ENCODE measurements around the gene TPSAB1. TPM values are rescaled to one million over a fixed set of nuclear protein-coding genes. Genes with fewer than 3 reads are reported as not detected.

The TPSAB1 gene
- total RNA-seq, 2 donors from 2014 or later: 30.4 to 62.1 TPM

DNA sequence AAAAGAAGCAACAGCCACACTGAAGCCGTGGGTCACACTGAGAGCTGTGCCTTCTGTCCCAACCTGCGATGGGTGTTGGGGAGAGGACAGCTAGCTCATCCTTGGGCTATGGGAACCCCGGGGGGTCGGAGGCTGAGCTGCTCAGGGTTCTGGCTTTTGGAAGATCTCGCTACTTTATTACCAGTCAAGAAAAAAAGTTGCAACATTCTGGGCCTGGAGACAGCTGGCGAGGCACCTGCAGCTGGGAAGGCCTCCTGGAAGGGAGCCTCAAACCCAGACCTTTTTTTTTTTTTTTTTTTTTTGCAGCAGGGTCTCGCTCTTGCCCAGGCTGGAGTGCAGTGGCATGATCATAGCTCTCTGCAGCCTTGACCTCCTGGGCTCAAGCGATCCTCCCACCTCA lies 40.3 kb downstream of the TPSAB1 start:
- TF ChIP-seq, protein P1, sequence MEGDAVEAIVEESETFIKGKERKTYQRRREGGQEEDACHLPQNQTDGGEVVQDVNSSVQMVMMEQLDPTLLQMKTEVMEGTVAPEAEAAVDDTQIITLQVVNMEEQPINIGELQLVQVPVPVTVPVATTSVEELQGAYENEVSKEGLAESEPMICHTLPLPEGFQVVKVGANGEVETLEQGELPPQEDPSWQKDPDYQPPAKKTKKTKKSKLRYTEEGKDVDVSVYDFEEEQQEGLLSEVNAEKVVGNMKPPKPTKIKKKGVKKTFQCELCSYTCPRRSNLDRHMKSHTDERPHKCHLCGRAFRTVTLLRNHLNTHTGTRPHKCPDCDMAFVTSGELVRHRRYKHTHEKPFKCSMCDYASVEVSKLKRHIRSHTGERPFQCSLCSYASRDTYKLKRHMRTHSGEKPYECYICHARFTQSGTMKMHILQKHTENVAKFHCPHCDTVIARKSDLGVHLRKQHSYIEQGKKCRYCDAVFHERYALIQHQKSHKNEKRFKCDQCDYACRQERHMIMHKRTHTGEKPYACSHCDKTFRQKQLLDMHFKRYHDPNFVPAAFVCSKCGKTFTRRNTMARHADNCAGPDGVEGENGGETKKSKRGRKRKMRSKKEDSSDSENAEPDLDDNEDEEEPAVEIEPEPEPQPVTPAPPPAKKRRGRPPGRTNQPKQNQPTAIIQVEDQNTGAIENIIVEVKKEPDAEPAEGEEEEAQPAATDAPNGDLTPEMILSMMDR (IDR thresholded peaks at IDR 0.05): no peak
- H3K4me3 ChIP-seq: no peak overlapping the region
- H3K27me3 ChIP-seq: peaks cover 4% of the 10 kb centered on the region
- no peak overlapping the region for H3K9ac ChIP-seq (ENCODE audit: low read depth in 2 of 2, low read length in 2 of 2)
- no peaks in the 10 kb centered on the region for H3K9me3 ChIP-seq
- no peak overlapping the region for H3K27ac ChIP-seq
- DNase-seq: no peak
- H3K4me1 ChIP-seq: no peaks in the 10 kb centered on the region
- H3K36me3 ChIP-seq: no peaks in the 10 kb centered on the region
- intact Hi-C loops (cut with DNase I): no loop called here

DNA sequence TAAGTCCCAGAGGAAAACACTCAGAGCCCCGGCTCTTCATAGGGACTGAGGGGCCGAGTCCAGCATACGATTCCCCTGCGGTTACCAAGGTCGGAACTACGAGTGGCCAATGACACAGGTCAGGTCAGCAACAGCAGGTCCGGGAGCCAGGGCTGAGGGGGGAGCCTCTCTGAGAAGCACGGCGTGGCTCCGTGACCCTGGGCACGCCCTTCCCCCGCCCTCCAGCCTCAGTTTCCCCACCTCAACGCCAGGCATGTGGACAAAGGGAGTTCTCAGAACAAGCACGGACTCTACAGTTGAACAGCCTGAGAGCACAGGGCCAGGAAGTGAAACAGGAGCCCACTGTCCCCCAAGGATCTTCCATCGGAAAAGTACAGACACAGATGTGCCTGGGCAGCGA lies 41.0 kb downstream of the TPSAB1 start:
- TF ChIP-seq, protein P1 (IDR thresholded peaks at IDR 0.05): no peak
- no peak for DNase-seq

DNA sequence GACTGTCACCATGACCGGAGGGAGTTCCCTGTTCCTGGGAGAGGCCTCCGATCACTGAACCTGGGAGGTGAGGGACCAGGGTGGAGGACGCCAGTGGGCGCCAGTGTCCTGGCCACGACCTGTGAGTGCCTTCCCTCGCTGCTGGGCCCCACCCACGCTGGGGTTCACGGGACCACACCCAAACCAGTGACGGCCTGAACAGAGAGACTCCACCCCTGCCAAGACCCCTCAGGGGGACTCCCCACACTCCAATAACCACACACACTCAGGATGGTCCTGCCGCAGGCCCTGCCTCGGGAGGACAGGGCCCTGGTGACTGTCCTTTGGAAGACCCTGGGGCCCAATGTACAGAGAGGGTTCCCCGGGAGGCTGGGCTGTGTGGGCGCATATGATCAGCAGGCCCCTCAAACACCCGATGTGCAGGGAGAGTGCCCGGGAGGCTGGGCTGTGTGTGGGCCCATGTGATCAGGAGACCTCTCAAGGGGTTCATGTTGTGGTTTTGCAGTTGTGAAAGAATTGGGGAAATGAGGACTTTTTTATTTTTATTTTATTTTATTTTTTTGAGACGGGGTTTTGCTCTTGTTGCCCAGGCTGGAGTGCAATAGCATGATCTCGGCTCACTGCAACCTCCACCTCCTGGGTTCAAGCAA lies 41.9 kb downstream of the TPSAB1 start:
- H3K4me1 ChIP-seq: no peaks in the 10 kb centered on the region
- no peak for DNase-seq
- no peak overlapping the region for H3K4me3 ChIP-seq
- no peak overlapping the region for H3K9ac ChIP-seq (ENCODE audit: low read depth in 2 of 2, low read length in 2 of 2)
- intact Hi-C loops (cut with DNase I): no loop called here
- H3K9me3 ChIP-seq: no peaks in the 10 kb centered on the region
- no peak overlapping the region for H3K27ac ChIP-seq
- TF ChIP-seq, protein P1 (IDR thresholded peaks at IDR 0.05): no peak
- no peaks in the 10 kb centered on the region for H3K36me3 ChIP-seq
- H3K27me3 ChIP-seq: peaks cover 4% of the 10 kb centered on the region

More for the DNA sequence above, 41.0 kb downstream of the TPSAB1 start:
- Histone ChIP-seq H3K27me3 (peaks cover 4% of the 10 kb centered on the region), H3K4me1 (no peaks in the 10 kb centered on the region), H3K36me3 (no peaks in the 10 kb centered on the region), H3K9me3 (no peaks in the 10 kb centered on the region), H3K9ac (ENCODE audit: low read depth in 2 of 2, low read length in 2 of 2) (no peak overlapping the region), H3K4me3 (no peak overlapping the region), H3K27ac (no peak overlapping the region)
- intact Hi-C loops (cut with DNase I): no loop called here

DNA sequence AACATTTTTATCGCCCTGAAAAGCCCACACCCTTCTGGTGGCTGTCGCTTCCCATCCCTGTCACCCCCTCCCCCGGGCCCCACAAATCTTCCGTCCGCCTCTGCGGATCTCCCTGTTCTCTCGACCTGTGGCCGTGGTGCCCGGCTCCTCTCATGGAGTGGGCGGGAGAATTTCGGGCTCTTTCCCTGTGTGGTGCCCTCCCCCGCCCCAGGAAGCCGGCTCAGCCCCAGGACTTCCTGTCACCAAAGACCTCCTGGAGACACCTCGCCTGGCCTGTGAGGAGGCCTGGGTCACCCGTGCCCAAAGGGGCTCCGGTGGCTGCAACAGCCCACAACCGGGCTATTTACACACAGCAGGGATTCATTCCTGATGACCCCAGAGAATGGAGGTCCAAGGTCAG lies 42.8 kb downstream of the TPSAB1 start:
- intact Hi-C loops (cut with DNase I): no loop called here
- Histone ChIP-seq H3K9me3 (no peaks in the 10 kb centered on the region), H3K27me3 (peaks cover 8% of the 10 kb centered on the region)

DNA sequence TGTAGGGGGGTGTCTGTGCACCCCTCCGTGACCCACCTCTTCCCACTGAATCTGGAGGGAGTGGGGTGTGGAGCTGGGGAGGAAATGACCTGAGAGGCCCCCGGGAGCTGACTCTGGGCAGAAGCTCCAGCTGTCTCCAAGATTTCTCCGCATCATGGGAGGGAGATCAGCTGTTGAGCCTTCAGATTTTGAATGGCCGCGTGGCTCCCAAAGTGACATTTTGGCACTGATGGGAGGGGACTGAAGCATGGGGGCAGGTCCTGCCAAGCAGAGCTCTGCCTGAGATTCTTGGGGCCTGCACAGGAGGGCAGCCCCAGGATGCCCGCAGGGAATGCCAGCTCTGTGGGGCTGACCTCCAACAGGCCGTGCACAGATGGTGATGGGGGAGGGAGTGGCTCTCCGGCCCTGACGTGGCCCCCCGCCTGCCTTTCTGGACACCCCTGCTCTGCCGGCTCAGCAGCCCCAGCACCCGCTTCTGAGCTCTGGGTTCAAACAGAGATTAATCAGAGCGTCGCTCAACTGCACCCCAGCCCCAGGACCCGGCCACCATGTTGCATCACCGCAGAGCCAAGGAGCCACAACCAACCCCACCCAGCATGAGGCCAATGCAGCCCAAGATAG lies 43.6 kb downstream of the TPSAB1 start:
- intact Hi-C loops (cut with DNase I): no loop called here
- no peak for DNase-seq
- no peaks in the 10 kb centered on the region for H3K36me3 ChIP-seq
- no peak overlapping the region for H3K9ac ChIP-seq (ENCODE audit: low read depth in 2 of 2, low read length in 2 of 2)
- peaks cover 16% of the 10 kb centered on the region for H3K27me3 ChIP-seq
- no peak overlapping the region for H3K27ac ChIP-seq
- TF ChIP-seq, protein P1 (IDR thresholded peaks at IDR 0.05): no peak
- H3K9me3 ChIP-seq: no peaks in the 10 kb centered on the region
- H3K4me3 ChIP-seq: no peak overlapping the region
- H3K4me1 ChIP-seq: no peaks in the 10 kb centered on the region

More for the DNA sequence above, 42.8 kb downstream of the TPSAB1 start:
- no peak for DNase-seq
- Histone ChIP-seq H3K9ac (ENCODE audit: low read depth in 2 of 2, low read length in 2 of 2) (no peak overlapping the region), H3K4me3 (no peak overlapping the region), H3K27ac (no peak overlapping the region), H3K36me3 (no peaks in the 10 kb centered on the region), H3K4me1 (no peaks in the 10 kb centered on the region)
- TF ChIP-seq, protein P1 (IDR thresholded peaks at IDR 0.05): no peak

All from colonic mucosa (tissue), 4 donors.